ENCODE measurements around the gene KLHL29.

Gene KLHL29

DNA sequence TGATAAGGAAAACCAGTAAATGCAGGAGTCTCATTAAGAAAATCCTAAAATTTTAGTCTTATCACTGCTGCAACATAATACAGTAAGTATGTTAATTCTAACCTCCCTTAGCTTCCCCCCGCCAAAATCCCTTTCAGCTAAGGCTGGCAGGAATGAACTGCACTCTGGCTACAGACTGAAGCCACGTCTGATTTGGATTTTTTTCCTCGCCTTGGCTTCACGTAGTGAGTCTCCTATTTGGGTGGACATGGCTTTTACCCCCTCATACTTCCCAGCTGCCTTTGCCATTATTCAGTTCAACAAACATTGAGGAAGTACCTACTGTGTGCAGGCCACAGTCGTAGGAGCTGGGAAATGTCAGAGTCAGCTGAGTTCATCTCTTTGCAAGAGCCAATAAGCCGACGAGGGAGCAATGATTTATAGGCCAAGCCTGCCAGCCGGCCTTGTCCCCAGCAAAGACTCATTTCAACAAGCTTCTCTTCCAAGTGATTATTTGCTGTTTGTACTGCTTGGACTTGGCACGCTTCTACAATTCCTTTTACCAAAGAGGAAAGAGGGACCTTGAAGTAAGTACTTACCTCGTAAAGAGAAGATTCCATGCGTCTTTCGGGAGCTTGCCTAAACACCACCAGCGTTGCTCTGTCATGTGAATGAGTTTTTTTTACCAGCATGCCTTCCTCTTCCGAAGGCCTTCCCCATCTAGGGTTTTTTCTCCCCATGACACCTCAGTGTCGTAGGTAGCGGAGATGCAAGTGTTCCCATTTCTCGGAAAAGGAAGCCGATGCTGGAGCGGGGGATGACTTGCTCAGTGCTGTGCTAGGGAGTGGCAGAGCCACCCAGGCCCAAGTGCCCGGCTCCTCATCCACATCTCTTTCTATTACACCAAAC is 138.6 kb downstream of the KLHL29 start:
- H3K27me3 ChIP-seq (ENCODE audit: insufficient read depth, poor library complexity, severe bottlenecking): peaks cover 6% of the 10 kb centered on the region
- TF ChIP-seq GABPA (IDR thresholded peaks at IDR 0.05; ENCODE audit: low read depth): no peak
- TF ChIP-seq, protein P1, sequence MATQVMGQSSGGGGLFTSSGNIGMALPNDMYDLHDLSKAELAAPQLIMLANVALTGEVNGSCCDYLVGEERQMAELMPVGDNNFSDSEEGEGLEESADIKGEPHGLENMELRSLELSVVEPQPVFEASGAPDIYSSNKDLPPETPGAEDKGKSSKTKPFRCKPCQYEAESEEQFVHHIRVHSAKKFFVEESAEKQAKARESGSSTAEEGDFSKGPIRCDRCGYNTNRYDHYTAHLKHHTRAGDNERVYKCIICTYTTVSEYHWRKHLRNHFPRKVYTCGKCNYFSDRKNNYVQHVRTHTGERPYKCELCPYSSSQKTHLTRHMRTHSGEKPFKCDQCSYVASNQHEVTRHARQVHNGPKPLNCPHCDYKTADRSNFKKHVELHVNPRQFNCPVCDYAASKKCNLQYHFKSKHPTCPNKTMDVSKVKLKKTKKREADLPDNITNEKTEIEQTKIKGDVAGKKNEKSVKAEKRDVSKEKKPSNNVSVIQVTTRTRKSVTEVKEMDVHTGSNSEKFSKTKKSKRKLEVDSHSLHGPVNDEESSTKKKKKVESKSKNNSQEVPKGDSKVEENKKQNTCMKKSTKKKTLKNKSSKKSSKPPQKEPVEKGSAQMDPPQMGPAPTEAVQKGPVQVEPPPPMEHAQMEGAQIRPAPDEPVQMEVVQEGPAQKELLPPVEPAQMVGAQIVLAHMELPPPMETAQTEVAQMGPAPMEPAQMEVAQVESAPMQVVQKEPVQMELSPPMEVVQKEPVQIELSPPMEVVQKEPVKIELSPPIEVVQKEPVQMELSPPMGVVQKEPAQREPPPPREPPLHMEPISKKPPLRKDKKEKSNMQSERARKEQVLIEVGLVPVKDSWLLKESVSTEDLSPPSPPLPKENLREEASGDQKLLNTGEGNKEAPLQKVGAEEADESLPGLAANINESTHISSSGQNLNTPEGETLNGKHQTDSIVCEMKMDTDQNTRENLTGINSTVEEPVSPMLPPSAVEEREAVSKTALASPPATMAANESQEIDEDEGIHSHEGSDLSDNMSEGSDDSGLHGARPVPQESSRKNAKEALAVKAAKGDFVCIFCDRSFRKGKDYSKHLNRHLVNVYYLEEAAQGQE (IDR thresholded peaks at IDR 0.05; ENCODE audit: insufficient replicate concordance, low read depth): no peak
- TF ChIP-seq POLR2AphosphoS5 (IDR thresholded peaks at IDR 0.05; ENCODE audit: low read depth): no peak
- TF ChIP-seq, protein P2, sequence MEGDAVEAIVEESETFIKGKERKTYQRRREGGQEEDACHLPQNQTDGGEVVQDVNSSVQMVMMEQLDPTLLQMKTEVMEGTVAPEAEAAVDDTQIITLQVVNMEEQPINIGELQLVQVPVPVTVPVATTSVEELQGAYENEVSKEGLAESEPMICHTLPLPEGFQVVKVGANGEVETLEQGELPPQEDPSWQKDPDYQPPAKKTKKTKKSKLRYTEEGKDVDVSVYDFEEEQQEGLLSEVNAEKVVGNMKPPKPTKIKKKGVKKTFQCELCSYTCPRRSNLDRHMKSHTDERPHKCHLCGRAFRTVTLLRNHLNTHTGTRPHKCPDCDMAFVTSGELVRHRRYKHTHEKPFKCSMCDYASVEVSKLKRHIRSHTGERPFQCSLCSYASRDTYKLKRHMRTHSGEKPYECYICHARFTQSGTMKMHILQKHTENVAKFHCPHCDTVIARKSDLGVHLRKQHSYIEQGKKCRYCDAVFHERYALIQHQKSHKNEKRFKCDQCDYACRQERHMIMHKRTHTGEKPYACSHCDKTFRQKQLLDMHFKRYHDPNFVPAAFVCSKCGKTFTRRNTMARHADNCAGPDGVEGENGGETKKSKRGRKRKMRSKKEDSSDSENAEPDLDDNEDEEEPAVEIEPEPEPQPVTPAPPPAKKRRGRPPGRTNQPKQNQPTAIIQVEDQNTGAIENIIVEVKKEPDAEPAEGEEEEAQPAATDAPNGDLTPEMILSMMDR (IDR thresholded peaks at IDR 0.05; ENCODE audit: insufficient read depth, low read length): no peak
- TF ChIP-seq SPI1 (IDR thresholded peaks at IDR 0.05; ENCODE audit: borderline replicate concordance, low read depth): no peak
- no peak overlapping the region for H3K4me3 ChIP-seq (replicated peaks; ENCODE audit: insufficient read depth, low read length)
- DNase-seq (ENCODE audit: low read depth in 1 of 2, low spot score in 1 of 2): no peak
- no peak overlapping the region for H3K27ac ChIP-seq (replicated peaks)

DNA sequence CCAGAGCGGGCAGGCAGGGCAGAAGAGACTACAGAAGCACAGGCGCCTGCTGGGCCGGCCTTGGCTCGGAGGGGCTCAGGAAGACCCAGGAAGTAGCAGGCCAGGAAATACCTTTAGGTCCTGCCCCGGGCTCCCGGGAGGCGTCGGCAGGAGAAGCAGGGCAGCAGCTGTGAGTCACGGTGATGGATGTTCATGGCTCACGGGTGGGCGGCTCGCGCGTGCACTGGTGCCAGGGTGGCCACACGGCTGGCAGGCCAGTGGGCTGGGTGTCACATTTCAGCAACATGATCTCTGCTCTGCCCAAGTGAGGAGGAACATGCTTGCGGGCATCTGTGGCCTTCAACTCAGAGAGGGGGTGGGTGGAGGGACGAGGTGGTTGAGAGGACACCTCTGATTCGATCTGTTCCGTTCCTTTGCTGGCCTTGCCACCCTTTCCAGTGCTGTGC is 139.3 kb downstream of the KLHL29 start:
- no peak overlapping the region for H3K4me3 ChIP-seq (replicated peaks; ENCODE audit: insufficient read depth, low read length)
- no peak for TF ChIP-seq SPI1 (IDR thresholded peaks at IDR 0.05; ENCODE audit: borderline replicate concordance, low read depth)
- TF ChIP-seq, protein P1 (IDR thresholded peaks at IDR 0.05; ENCODE audit: insufficient replicate concordance, low read depth): no peak
- TF ChIP-seq, protein P2 (IDR thresholded peaks at IDR 0.05; ENCODE audit: insufficient read depth, low read length): no peak
- TF ChIP-seq GABPA (IDR thresholded peaks at IDR 0.05; ENCODE audit: low read depth): no peak
- TF ChIP-seq POLR2AphosphoS5 (IDR thresholded peaks at IDR 0.05; ENCODE audit: low read depth): no peak
- H3K27ac ChIP-seq (replicated peaks): no peak overlapping the region
- DNase-seq (ENCODE audit: low read depth in 1 of 2, low spot score in 1 of 2): no peak
- peaks cover 6% of the 10 kb centered on the region for H3K27me3 ChIP-seq (ENCODE audit: insufficient read depth, poor library complexity, severe bottlenecking)

DNA sequence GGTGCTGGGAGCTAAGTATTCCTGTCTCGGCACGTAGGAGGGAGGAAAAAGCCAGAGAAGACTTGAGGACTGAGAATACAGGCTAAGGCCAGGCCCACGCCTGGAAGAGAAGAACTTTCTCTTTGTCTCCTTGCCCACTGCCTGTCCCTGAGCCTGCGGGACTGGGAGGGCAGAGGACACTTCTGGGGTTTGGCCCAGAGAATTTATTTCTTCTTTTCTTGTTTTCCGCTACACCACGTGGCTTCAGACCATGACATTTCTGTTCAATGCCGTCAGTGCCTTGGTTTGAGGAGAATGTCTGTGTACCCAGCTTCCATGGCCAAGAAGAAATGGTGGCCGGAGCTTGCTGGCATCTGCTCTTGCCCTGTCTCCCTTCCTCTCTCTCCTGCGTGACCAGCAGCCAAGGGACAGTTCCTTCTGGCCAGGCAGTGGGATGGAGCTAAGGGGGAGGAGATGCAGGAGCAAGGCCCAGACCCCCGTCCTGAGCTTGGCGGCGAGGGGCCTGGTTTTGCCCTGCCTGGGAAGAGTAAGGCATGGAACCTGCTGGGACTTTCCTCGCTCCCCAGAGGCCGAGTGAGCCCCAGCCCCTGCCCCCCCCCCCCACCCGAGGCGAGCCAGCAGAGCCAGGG is 140.3 kb downstream of the KLHL29 start:
- no peak overlapping the region for H3K27ac ChIP-seq (replicated peaks)
- no peak overlapping the region for H3K4me3 ChIP-seq (replicated peaks; ENCODE audit: insufficient read depth, low read length)
- H3K27me3 ChIP-seq (ENCODE audit: insufficient read depth, poor library complexity, severe bottlenecking): peaks cover 6% of the 10 kb centered on the region
- no peak for DNase-seq (ENCODE audit: low read depth in 1 of 2, low spot score in 1 of 2)
- TF ChIP-seq, protein P2 (IDR thresholded peaks at IDR 0.05; ENCODE audit: insufficient read depth, low read length): no peak

Measured in HL-60 (cell line).